H1 (cell line): ENCODE measurements around the gene PDE8B. TPM values are rescaled to one million over a fixed set of nuclear protein-coding genes. Genes with fewer than 3 reads are reported as not detected.

Experiments used
- BCL11A ChIP-seq, 2 experiments: IDR thresholded peaks; one replicate each; pipeline ENCODE4 v1.6.1; 2011; ENCODE audit warnings: low read depth in 2 of 2, low read length in 2 of 2, mild to moderate bottlenecking in 2 of 2
- CHD7 ChIP-seq: fragments of 300-600 bp; sonication (generic); IDR thresholded peaks from 2 replicates; pipeline ENCODE4 v1.7.1; 2012; ENCODE audit warnings: low read length, moderate library complexity, mild to moderate bottlenecking, inconsistent platforms; ENCODE audit not compliant: insufficient replicate concordance
- E2F6 ChIP-seq: IDR thresholded peaks from 2 replicates; pipeline ENCODE4 v1.6.1; 2012; ENCODE audit warnings: inconsistent platforms
- FOSL1 ChIP-seq: IDR thresholded peaks from 2 replicates; pipeline ENCODE4 v1.6.1; 2011; ENCODE audit warnings: mild to moderate bottlenecking, low read depth, low read length, moderate library complexity; ENCODE audit not compliant: insufficient read depth
- MAX ChIP-seq: IDR thresholded peaks from 2 replicates; pipeline ENCODE4 v1.6.1; 2012; ENCODE audit warnings: inconsistent platforms
- SUZ12 ChIP-seq: fragments of 200-600 bp; sonication (generic); IDR thresholded peaks from 2 replicates; pipeline ENCODE4 v1.6.1; 2012; ENCODE audit warnings: mild to moderate bottlenecking, inconsistent platforms, low read length, moderate library complexity, mixed read lengths
- polyA plus RNA-seq, 7 experiments: library from polyadenylated mRNA; depleted of rRNA in 3 of 7; stranded (reverse) in 5 of 7; unstranded in 2 of 7; fragments of >200 nt in 5 of 7; fragments of 200-250 nt in 2 of 7; gene quantifications; 1 replicate in 5 of 7; 2 replicates in 1 of 7; 4 replicates in 1 of 7; pipeline versions ENCODE4 v1.2.1 to v1.2.3, GENCODE V29; 2011 to 2013; ENCODE audit warnings: missing spikeins in 2 of 7, mixed read lengths in 2 of 7
- total RNA-seq: library from RNA; stranded (reverse); fragmentation: NEBNext Ultra II Directional; extraction: Animal tissue kit (Norgen Biotek cat#: 25700); gene quantifications from 2 replicates; pipeline ENCODE4 v1.2.1, GENCODE V29; 2021

PDE8B gene
- total and polyA plus RNA-seq, 2 of the 8 experiments (the other 6 are each of a cell fraction or from before 2014, with no cell fraction given), result 0.32 to 1.1 TPM

GRCh38 chr5:77355080-77355479, 144.6 kb downstream of the PDE8B start (continued):
- TF ChIP-seq CHD7 (no peak), MAX (no peak), SUZ12 (no peak), E2F6 (no peak), FOSL1 (no peak), BCL11A (IDR thresholded peaks at IDR 0.05; ENCODE audit: low read depth in 2 of 2, low read length in 2 of 2) (no peak)
